K562 (cell line): ENCODE results near the gene LY6G5B. TPM values are rescaled to one million over a fixed set of nuclear protein-coding genes. Genes with fewer than 3 reads are reported as not detected.

Experiments
- CCAR2 ChIP-seq: fragments of 200-400 bp; formaldehyde crosslinking; IDR thresholded peaks from 2 replicates; pipeline ENCODE4 v1.6.1; 2017; ENCODE audit warnings: mild to moderate bottlenecking, low read depth, low read length
- CHD4 ChIP-seq: fragments of 200-600 bp; sonication (generic); IDR thresholded peaks from 3 replicates; pipeline ENCODE4 v1.6.1; 2012; ENCODE audit warnings: low read depth, mild to moderate bottlenecking, mixed read lengths, low read length, inconsistent platforms; ENCODE audit not compliant: insufficient read depth, insufficient replicate concordance, poor library complexity, severe bottlenecking
- GABPB2 ChIP-seq: fragments of 250-450 bp; sonication (Bioruptor Pico); conservative IDR thresholded peaks from 2 replicates; pipeline ENCODE4 v1.5.1; 2021; ENCODE audit warnings: mild to moderate bottlenecking
- HIVEP1 ChIP-seq: fragments of 250-450 bp; sonication (Bioruptor Pico); IDR thresholded peaks from 2 replicates; pipeline ENCODE4 v1.4.0; 2020; ENCODE audit warnings: mild to moderate bottlenecking
- HMG20B ChIP-seq: fragments of 250-450 bp; sonication (Bioruptor Pico); IDR thresholded peaks from 2 replicates; pipeline ENCODE4 v1.5.0; 2021; ENCODE audit warnings: mild to moderate bottlenecking
- KDM5B ChIP-seq: fragments of 200-600 bp; sonication (generic); IDR thresholded peaks from 2 replicates; pipeline ENCODE4 v1.6.1; 2012; ENCODE audit warnings: low read depth, mild to moderate bottlenecking, moderate library complexity, low read length, control low read depth, inconsistent platforms; ENCODE audit not compliant: insufficient replicate concordance
- MCM2 ChIP-seq: fragments of 450-650 bp; IDR thresholded peaks from 2 replicates; pipeline ENCODE4 v1.6.1; 2017; ENCODE audit warnings: low read depth, mild to moderate bottlenecking
- MTA3 ChIP-seq: fragments of 450-650 bp; formaldehyde crosslinking; IDR thresholded peaks from 2 replicates; pipeline ENCODE4 v1.6.1; 2017; ENCODE audit warnings: mild to moderate bottlenecking, borderline replicate concordance
- POLR2A ChIP-seq: fragments of 450-650 bp; conservative IDR thresholded peaks from 2 replicates; pipeline ENCODE4 v1.6.1; 2016
- RBM34 ChIP-seq: fragments of 200-400 bp; formaldehyde crosslinking; IDR thresholded peaks from 2 replicates; pipeline ENCODE4 v1.6.1; 2018; ENCODE audit warnings: low read length, borderline replicate concordance; ENCODE audit not compliant: insufficient read depth
- RBM39 ChIP-seq: fragments of 200-400 bp; formaldehyde crosslinking; optimal IDR thresholded peaks from 2 replicates; pipeline ENCODE3; 2018; ENCODE audit warnings: low read depth, low read length
- SMAD4 ChIP-seq: fragments of 250-450 bp; sonication (Bioruptor Pico); conservative IDR thresholded peaks from 2 replicates; pipeline ENCODE4 v1.8.0; 2021; ENCODE audit warnings: inconsistent platforms, mild to moderate bottlenecking, moderate library complexity
- SMARCC2 ChIP-seq: fragments of 450-650 bp; IDR thresholded peaks from 2 replicates; pipeline ENCODE4 v1.6.1; 2017; ENCODE audit warnings: antibody characterized with exemption, moderate library complexity, mild to moderate bottlenecking, low read depth
- TARDBP ChIP-seq: fragments of 450-650 bp; IDR thresholded peaks from 2 replicates; pipeline ENCODE4 v1.6.1; 2016
- TFAM ChIP-seq: fragments of 250-450 bp; sonication (Bioruptor Pico); conservative IDR thresholded peaks from 2 replicates; pipeline ENCODE4 v1.5.0; 2021; ENCODE audit warnings: mild to moderate bottlenecking, moderate library complexity
- ZNF354B ChIP-seq: fragments of 250-450 bp; sonication (Bioruptor Pico); IDR thresholded peaks from 2 replicates; pipeline ENCODE4 v1.4.0; 2020
- ZNF717 ChIP-seq: fragments of 250-450 bp; sonication (Bioruptor Pico); IDR thresholded peaks from 2 replicates; pipeline ENCODE4 v1.5.0; 2021
- polyA plus RNA-seq, 8 experiments: library from polyadenylated mRNA; depleted of rRNA in 4 of 8; stranded (reverse) in 5 of 8; unstranded in 3 of 8; fragments of >200 nt; fragmentation: Nextera tagmentation in 2 of 8; fragmentation: Illumina TruSeq in 1 of 8; extraction: Ambion mirVana in 2 of 8; extraction: Trizol in 1 of 8; gene quantifications; 2 replicates each; pipeline versions ENCODE4 v1.2.1 to v1.2.3, GENCODE V29; 2011 to 2014; ENCODE audit warnings: inconsistent platforms in 1 of 8, missing spikeins in 1 of 8
- total RNA-seq, 7 experiments: library from RNA; depleted of rRNA in 6 of 7; stranded (reverse); fragments of >200 nt in 6 of 7; fragmentation: Illumina TruSeq in 2 of 7; extraction: Trizol in 2 of 7; gene quantifications; 2 replicates each; pipeline versions ENCODE4 v1.2.1 to v1.2.3, GENCODE V29; 2011 to 2021; ENCODE audit warnings: low replicate concordance in 1 of 7
- TF ChIP-seq, protein P1 (sequence below): sonication (generic); formaldehyde crosslinking; IDR thresholded peaks from 2 replicates; pipeline ENCODE4 v1.8.0; 2023; ENCODE audit warnings: mild to moderate bottlenecking, missing genetic modification reagents
- TF ChIP-seq, protein P2 (sequence below): fragments of 250-450 bp; sonication (Bioruptor Pico); IDR thresholded peaks from 2 replicates; pipeline ENCODE4 v1.4.0; 2020; ENCODE audit warnings: mild to moderate bottlenecking, moderate library complexity, borderline replicate concordance
- TF ChIP-seq, protein P3 (sequence below): fragments of 450-650 bp; formaldehyde crosslinking; IDR thresholded peaks from 2 replicates; pipeline ENCODE4 v1.4.0; 2022; ENCODE audit warnings: missing genetic modification characterization

LY6G5B gene
- total and polyA plus RNA-seq, 9 of the 15 experiments (the other 6 are each of a cell fraction or from before 2014, with no cell fraction given) = 6.0 to 27.0 (median 7.5) TPM

DNA sequence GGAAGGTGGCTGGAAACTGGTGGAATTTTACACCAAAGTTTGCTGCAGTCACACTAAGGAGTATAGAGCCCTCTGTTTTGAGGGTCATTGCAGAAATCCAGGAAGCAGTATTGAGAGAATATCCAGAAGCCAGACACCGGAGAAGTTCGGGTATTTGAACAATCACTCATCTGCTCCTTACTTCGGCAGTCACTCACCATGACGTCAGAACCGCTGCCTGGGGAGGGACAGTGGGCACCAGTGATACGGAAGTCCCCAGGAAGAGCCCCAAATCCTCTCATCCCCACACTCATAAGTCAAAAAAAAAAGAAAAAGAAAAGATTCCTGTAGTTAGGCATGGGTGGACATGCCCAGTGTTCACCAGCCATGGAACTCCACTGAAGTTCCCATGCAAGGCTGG lies 7.1 kb downstream of the LY6G5B start (continued):
- TF ChIP-seq, protein P1, sequence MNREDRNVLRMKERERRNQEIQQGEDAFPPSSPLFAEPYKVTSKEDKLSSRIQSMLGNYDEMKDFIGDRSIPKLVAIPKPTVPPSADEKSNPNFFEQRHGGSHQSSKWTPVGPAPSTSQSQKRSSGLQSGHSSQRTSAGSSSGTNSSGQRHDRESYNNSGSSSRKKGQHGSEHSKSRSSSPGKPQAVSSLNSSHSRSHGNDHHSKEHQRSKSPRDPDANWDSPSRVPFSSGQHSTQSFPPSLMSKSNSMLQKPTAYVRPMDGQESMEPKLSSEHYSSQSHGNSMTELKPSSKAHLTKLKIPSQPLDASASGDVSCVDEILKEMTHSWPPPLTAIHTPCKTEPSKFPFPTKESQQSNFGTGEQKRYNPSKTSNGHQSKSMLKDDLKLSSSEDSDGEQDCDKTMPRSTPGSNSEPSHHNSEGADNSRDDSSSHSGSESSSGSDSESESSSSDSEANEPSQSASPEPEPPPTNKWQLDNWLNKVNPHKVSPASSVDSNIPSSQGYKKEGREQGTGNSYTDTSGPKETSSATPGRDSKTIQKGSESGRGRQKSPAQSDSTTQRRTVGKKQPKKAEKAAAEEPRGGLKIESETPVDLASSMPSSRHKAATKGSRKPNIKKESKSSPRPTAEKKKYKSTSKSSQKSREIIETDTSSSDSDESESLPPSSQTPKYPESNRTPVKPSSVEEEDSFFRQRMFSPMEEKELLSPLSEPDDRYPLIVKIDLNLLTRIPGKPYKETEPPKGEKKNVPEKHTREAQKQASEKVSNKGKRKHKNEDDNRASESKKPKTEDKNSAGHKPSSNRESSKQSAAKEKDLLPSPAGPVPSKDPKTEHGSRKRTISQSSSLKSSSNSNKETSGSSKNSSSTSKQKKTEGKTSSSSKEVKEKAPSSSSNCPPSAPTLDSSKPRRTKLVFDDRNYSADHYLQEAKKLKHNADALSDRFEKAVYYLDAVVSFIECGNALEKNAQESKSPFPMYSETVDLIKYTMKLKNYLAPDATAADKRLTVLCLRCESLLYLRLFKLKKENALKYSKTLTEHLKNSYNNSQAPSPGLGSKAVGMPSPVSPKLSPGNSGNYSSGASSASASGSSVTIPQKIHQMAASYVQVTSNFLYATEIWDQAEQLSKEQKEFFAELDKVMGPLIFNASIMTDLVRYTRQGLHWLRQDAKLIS = no peak
- TF ChIP-seq KDM5B (peak; percentile 12), GABPB2 (CRISPR knock-in tag) (no peak), HMG20B (CRISPR knock-in tag) (no peak), SMARCC2 (no peak; the same call in 1 of the 2 replicates), MTA3 (peak; percentile 29; the same call in 1 of the 2 replicates), HIVEP1 (no peak), TARDBP (no peak), ZNF717 (no peak), SMAD4 (CRISPR knock-in tag) (peak; percentile 51), ZNF354B (CRISPR knock-in tag) (no peak), CCAR2 (no peak), TFAM (CRISPR knock-in tag) (no peak), RBM34 (no peak), POLR2A (no peak), CHD4 (no peak), RBM39 (peak; percentile 11), MCM2 (no peak)
- TF ChIP-seq, protein P2, sequence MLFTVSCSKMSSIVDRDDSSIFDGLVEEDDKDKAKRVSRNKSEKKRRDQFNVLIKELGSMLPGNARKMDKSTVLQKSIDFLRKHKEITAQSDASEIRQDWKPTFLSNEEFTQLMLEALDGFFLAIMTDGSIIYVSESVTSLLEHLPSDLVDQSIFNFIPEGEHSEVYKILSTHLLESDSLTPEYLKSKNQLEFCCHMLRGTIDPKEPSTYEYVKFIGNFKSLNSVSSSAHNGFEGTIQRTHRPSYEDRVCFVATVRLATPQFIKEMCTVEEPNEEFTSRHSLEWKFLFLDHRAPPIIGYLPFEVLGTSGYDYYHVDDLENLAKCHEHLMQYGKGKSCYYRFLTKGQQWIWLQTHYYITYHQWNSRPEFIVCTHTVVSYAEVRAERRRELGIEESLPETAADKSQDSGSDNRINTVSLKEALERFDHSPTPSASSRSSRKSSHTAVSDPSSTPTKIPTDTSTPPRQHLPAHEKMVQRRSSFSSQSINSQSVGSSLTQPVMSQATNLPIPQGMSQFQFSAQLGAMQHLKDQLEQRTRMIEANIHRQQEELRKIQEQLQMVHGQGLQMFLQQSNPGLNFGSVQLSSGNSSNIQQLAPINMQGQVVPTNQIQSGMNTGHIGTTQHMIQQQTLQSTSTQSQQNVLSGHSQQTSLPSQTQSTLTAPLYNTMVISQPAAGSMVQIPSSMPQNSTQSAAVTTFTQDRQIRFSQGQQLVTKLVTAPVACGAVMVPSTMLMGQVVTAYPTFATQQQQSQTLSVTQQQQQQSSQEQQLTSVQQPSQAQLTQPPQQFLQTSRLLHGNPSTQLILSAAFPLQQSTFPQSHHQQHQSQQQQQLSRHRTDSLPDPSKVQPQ (CRISPR knock-in tag) = no peak
- TF ChIP-seq, protein P3, sequence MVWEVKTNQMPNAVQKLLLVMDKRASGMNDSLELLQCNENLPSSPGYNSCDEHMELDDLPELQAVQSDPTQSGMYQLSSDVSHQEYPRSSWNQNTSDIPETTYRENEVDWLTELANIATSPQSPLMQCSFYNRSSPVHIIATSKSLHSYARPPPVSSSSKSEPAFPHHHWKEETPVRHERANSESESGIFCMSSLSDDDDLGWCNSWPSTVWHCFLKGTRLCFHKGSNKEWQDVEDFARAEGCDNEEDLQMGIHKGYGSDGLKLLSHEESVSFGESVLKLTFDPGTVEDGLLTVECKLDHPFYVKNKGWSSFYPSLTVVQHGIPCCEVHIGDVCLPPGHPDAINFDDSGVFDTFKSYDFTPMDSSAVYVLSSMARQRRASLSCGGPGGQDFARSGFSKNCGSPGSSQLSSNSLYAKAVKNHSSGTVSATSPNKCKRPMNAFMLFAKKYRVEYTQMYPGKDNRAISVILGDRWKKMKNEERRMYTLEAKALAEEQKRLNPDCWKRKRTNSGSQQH (CRISPR knock-in tag) = no peak; the same call in 1 of the 2 replicates
